Measurements from ENCODE around the gene CHRND. TPM values are rescaled to one million over a fixed set of nuclear protein-coding genes. Genes with fewer than 3 reads are reported as not detected.

CHRND gene
- total RNA-seq, 2 experiments from 2014 or later, result not detected

- peaks cover 0 to 4% of the 10 kb centered on the region in 2 experiments for H3K9me3 ChIP-seq (ENCODE audit: control insufficient read depth in 1 of 2, insufficient read depth in 1 of 2, low read length in 2 of 2)
- Mint-ChIP-seq H3K36me3 (ENCODE audit: low read depth) (peaks cover 73% of the 10 kb centered on the region), H3K4me3 (peak overlapping the region; percentile 98), H3K4me1 (ENCODE audit: low read depth) (peaks cover 77% of the 10 kb centered on the region), H3K9me3 (peaks cover 5% of the 10 kb centered on the region), H3K27ac (peak overlapping the region; percentile 97), H3K27me3 (no peaks in the 10 kb centered on the region)
- H3K27ac ChIP-seq (ENCODE audit: low read depth in 1 of 2, low read length in 2 of 2), result peak overlapping the region; percentile 91 to 95
- H3K36me3 ChIP-seq (ENCODE audit: insufficient read depth, low read length), result peaks cover 30% of the 10 kb centered on the region
- H3K4me1 ChIP-seq (ENCODE audit: insufficient read depth, low read length), result peaks cover 60% of the 10 kb centered on the region
- peak in 1 of 14 experiments; percentile 15 for DNase-seq
- POLR2A ChIA-PET, result interaction anchor here (0.6 to 1.5 kb wide), 10 partner anchors 12 to 1086 kb away, joined by 3 to 11 read pairs (median 6); partner anchors contain the start of genes ATG16L1, NCL, PDE6D and PRSS56
- CTCF ChIA-PET, result interaction anchor here (1.5 kb wide), 1 partner anchor 28 kb away, joined by 4 read pairs; no protein-coding TSS in a partner anchor
- no peak for TF ChIP-seq CTCF (IDR thresholded peaks at IDR 0.05)
- intact Hi-C loops (cut with DNase I, micrococcal nuclease), result loop anchor here in 1 of 2 experiments (2.0 to 5.0 kb wide), 2 partner anchors 588 to 763 kb away; partner anchors contain the start of genes COPS7B and DIS3L2
- H3K27me3 ChIP-seq (ENCODE audit: control insufficient read depth in 1 of 2, insufficient read depth in 2 of 2, low read length in 2 of 2), result no peaks in the 10 kb centered on the region
- ATAC-seq (ENCODE audit: poor library complexity), result peak; percentile 18
- peak overlapping the region; percentile 99 for H3K4me3 ChIP-seq (ENCODE audit: low read length)
These were observed 23.8 kb downstream of the CHRND start for GRCh38 chr2:232549655-232550353.

- ChIA-PET POLR2A (interaction anchor here (0.5 to 1.5 kb wide), 22 partner anchors 11 to 1087 kb away, joined by 3 to 11 read pairs (median 3); partner anchors contain the start of genes ATG16L1, INPP5D, NCL and PDE6D), CTCF (interaction anchor here (1.5 kb wide), 1 partner anchor 29 kb away, joined by 4 read pairs; no protein-coding TSS in a partner anchor)
- peaks cover 78% of the 10 kb centered on the region for H3K36me3 Mint-ChIP-seq (ENCODE audit: low read depth)
These were observed 24.6 kb downstream of the CHRND start, which contains the start of the genes EIF4E2 and TIGD1 for GRCh38 chr2:232550354-232551249. Gene EIF4E2, plus strand, starts transcription at chr2:232550689. Its CDS starts 36 bp downstream, at chr2:232550725. Gene TIGD1, minus strand, starts transcription at chr2:232550557. Its CDS starts 675 bp downstream, at chr2:232549882.

More at GRCh38 chr2:232550354-232551249, 24.6 kb downstream of the CHRND start, which contains the start of the genes EIF4E2 and TIGD1:
- Histone ChIP-seq H3K27me3 (ENCODE audit: control insufficient read depth in 1 of 2, insufficient read depth in 2 of 2, low read length in 2 of 2) (no peaks in the 10 kb centered on the region), H3K4me3 (ENCODE audit: low read length) (peak within 1 kb of the TSS; percentile 99), H3K9me3 (ENCODE audit: control insufficient read depth in 1 of 2, insufficient read depth in 1 of 2, low read length in 2 of 2) (peaks cover 0 to 4% of the 10 kb centered on the region in 2 experiments), H3K36me3 (ENCODE audit: insufficient read depth, low read length) (peaks cover 30% of the 10 kb centered on the region), H3K4me1 (ENCODE audit: insufficient read depth, low read length) (peaks cover 59% of the 10 kb centered on the region), H3K27ac (ENCODE audit: low read depth in 1 of 2, low read length in 2 of 2) (peak within 1 kb of the TSS; percentile 91 to 95)
- Mint-ChIP-seq H3K4me3 (peak within 1 kb of the TSS; percentile 98), H3K27ac (peak within 1 kb of the TSS; percentile 97), H3K27me3 (no peaks in the 10 kb centered on the region), H3K9me3 (peaks cover 5% of the 10 kb centered on the region), H3K4me1 (ENCODE audit: low read depth) (peaks cover 85% of the 10 kb centered on the region)
- DNase-seq (peak; percentile 85 to 95 (median 90)), ATAC-seq (ENCODE audit: poor library complexity) (peak; percentile 83)
- TF ChIP-seq CTCF (IDR thresholded peaks at IDR 0.05), result peak; percentile 62
- intact Hi-C loops (cut with DNase I, micrococcal nuclease), result loop anchor here in 1 of 2 experiments (2.0 to 5.0 kb wide), 2 partner anchors 588 to 764 kb away; partner anchors contain the start of genes COPS7B and DIS3L2

Data from CD4-positive, alpha-beta T cell (primary cell).